GM23248 (cell line): ENCODE measurements around the gene STMND1.

Experiments used
- EZH2 ChIP-seq: fragments of 200-600 bp; sonication (generic); IDR thresholded peaks from 2 replicates; pipeline ENCODE4 v1.6.1; 2018; ENCODE audit warnings: antibody characterized with exemption, mild to moderate bottlenecking; ENCODE audit not compliant: insufficient read depth, poor library complexity, severe bottlenecking
- EZH2phosphoT487 ChIP-seq: fragments of 200-600 bp; sonication (generic); IDR thresholded peaks from 2 replicates; pipeline ENCODE4 v1.6.1; 2018; ENCODE audit warnings: antibody characterized with exemption, moderate library complexity, mild to moderate bottlenecking, low read depth; ENCODE audit not compliant: insufficient read depth

GRCh38 chr6:17059850-17060249 lies 42.0 kb upstream of the STMND1 start:
- TF ChIP-seq EZH2phosphoT487, result no peak
- no peak for TF ChIP-seq EZH2
